Hematopoietic multipotent progenitor cell treated with erythropoietin and hydrocortisone succinate and interleukin-3 and kit ligand, for 4 days (in vitro differentiated cells): ENCODE measurements around the gene TRIM56.

Experiments used
- DNase-seq: peaks from one replicate; pipeline ENCODE4 v3.0.0-alpha.2; 2015

Gene TRIM56

GRCh38 chr7:101134399-101134980 lies 49.2 kb downstream of the TRIM56 start:
- peak; percentile 32 for DNase-seq

DNA sequence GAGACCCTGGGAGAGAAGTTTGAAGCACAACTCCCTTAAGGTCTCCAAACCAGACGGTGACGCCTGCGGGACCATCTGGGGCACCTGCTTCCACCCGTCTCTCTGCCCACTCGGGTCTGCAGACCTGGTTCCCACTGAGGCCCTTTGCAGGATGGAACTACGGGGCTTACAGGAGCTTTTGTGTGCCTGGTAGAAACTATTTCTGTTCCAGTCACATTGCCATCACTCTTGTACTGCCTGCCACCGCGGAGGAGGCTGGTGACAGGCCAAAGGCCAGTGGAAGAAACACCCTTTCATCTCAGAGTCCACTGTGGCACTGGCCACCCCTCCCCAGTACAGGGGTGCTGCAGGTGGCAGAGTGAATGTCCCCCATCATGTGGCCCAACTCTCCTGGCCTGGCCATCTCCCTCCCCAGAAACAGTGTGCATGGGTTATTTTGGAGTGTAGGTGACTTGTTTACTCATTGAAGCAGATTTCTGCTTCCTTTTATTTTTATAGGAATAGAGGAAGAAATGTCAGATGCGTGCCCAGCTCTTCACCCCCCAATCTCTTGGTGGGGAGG lies 52.5 kb downstream of the TRIM56 start:
- no peak for DNase-seq

GRCh38 chr7:101138213-101138870 lies 53.1 kb downstream of the TRIM56 start:
- DNase-seq: peak; percentile 98

- DNase-seq: no peak
These were observed 55.0 kb downstream of the TRIM56 start for GRCh38 chr7:101140339-101140699.

DNA sequence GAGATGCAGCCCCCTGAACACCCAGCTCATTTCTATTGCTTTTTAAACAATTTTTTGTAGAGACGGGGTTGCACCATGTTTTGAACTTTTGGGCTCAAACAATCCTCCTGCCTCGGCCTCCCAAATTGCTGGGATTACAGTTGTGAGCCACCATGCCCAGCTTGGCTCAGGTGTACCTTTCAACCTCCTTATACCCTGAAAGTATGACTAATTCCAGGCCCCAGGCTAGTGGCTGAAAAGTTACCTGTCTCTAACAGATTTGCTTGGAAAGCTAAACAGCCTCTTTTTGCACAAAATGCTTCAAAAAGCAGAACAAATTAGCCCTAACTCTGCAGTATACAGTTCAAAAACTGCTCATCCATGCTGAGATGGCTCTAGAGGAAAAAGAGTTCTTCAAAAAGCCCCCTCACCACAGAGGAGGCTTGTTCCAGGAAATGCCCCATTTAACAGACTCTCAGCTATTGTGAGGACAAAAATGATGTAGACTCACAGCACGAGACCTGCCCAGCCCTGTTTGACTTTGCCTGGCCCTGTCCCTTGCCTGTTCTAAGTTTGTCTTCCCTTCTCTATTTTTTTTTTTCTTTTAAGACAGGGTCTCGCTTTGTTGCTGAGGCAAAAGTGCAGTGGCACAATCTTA lies 55.6 kb downstream of the TRIM56 start:
- no peak for DNase-seq
